HUDEP-2 (cell line): Measurements from ENCODE around the gene TAL2.

Experiments used
- DNase-seq, 76 experiments: peaks; one replicate each; lab custom pipeline; 2025; ENCODE audit not compliant: unreplicated experiment in 76 of 76; lab: John Stamatoyannopoulos, UW

Gene TAL2

DNA sequence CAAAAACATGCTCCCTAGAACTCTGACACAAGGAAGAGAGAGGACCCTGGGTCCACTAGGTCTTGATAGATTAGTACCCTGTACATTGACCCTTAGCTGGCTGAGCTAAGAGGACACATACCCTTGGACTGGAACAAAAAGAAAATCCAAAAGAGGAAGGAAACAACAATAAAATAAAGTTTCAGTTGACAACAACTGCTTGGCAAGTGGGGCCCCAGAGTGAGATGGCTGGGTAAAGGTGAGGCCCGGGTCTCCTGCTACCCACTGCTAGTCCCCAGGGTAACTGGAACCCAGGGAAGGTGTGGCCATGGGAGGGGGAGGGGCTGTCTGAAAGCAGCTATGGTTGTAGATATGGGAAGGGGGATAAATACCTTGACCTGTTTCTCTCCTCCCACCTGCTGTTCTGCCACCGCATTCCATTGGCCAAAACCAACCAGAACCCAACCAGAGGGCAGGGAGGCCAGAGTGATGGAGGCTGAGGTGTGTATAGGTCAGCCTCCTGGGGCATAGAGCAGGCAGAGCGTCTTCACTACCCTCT lies 11.7 kb downstream of the TAL2 start:
- DNase-seq: no peak

DNA sequence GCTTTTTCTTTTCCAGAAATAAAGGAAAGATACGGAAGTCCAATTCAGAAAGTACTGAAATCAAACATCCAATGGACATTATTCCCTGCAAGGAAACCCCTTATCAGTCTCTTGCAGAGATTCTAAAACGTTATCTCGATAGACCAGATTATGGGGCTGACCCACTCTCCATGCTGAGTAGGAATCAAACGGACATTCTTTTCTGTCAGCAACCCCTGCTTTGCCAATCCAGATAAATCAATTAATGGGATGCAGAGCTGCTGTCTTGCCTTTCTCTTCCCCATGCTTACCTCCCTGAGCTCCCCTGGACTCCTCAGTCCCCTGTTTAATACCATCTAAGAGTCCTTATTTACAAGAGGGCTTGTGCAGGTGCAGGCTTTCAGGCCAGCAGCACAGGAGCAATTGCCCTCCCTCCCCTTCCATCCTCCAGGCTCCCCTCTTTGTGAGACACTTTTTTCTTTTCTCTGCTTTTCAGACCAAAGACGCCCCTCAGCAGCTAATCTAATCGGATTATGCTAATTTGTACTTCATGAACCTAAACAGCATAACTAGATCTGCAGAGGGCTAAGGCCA lies 14.2 kb downstream of the TAL2 start:
- peak in 2 of 76 experiments; percentile 10 to 20 for DNase-seq

DNA sequence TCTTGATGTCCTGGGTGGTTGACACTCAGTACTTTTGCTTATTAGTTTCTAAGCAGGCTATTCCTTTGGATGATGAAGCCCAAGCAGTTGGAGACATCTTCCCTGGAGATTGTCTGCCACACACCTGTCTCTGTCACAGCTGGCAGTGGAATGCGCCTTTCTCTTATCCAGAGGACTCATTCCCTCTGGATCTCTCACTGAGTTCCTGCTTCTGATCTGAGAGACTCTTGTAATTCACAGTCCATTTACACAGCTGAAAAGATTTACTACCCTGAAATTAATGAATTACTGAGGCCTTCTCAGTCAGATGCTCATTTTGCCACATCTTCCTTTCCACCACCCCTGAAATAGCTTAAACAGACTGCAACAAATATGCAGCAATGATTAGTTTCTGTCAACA lies 15.9 kb downstream of the TAL2 start:
- no peak for DNase-seq

DNA sequence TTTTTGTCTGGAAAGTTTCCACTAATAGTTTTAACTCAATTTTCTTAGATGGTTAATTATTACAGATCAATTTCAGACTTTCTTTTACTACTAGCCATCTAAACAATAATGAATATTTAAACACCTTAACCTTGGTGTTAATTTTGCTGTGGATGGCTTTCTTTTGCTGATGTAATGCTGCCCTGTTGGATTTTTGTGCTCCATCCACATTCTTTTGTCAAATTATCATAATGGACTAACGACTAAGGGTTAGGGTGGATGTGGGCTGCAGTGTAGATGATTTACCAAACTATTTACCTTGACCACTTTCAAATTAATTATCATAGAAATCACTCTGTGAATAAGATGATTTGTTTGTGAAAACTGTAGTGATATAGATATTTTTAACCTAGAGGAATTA lies 16.5 kb downstream of the TAL2 start:
- DNase-seq: no peak

DNA sequence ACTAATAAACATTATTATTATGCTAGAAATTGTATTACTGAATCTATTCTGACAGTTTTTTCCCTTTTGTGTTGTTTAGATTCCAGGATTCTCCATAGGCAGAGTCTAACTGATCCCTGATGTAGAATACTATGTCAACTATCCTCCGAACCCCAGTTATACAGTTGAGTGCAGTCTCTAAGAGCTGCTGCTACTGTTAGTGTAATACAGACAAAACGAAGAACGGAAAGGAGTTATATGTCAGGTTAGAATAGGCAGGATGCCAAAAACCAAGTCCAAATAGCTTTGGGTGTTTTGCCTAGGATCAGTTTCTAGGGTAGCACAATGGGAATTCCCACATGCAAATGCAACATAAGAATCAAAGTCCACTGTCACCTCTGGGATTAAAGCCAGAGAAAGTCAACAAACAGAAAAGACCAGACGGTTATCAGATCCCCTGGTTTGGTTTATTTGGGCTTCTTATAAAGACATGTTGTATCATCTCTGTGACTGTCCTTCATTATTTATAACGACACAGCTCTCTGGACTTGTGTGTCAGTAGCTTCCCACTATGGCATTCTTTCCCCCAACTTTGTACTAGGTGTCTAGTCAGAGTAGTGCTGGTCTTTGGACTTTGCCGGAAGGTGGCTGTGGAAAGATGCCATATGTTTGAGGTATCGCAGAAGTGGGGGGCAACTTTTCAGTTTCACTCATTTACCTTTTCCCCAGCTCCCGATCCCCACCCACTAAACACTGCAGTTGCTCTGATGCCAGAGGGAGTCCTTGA lies 17.2 kb downstream of the TAL2 start:
- no peak for DNase-seq

DNA sequence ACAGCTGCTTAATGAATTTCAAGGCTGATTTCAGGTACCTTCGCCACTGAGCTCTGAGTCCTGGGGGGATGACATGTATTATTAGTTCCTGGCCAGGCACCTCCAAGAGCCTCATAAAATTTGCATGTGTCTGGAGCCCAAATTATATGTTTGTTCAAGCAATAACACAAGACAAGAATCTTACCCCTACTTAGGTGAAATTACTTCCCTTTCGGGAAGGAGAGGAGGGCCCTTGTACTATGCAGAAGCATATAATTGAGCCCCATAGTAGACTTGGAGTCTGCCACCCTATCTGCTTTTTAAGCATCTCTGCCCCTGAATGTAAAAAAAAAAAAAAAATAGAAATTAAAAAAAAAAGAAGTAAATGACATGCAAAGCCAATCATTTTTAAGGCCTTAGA lies 19.1 kb downstream of the TAL2 start:
- DNase-seq: no peak

DNA sequence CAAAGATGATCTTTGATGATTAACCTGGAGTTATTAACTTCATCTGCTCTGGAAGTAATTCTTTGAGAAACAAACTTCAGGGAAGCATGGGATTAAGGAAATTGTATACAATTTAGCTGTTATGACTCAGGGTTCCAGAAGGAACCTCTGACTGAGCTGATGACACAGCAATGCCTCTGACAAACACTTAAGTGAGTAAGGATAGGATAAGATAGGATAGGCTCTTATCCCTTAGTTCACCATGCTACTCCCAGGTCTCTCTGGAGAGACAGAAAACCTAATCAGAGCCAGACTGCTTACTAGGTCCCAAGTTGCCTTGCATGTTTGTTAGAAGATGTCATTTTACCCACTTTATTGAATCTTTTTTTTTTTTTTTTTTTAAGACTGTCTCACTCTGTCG lies 19.5 kb downstream of the TAL2 start:
- no peak for DNase-seq

DNA sequence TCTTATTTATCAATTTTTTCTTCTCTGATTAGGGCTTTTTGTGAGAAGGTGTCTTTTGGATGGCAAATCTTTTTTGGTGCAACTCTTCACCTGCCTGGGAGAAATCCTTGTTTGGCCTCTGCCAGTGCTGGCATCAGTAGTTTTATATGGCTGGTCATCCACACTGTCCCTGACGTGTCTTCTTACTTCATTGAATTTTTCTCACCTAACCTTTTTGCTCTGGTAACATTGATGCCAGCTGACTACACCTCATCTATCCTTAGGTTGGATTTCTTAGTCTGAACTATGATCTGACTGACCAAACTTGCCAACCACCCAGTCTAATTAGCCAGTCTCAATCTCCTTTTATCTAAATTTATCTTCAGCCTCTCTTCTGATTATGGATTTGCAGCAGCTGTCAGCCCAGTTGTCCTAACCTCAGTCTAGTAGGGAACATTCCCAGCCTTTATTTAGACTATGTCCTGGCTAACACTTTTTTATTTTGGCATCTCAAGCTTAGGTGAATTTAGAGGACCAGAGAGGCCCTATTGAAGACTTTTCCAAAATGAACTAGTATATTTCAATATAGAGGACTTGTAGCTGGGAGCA lies 21.5 kb downstream of the TAL2 start:
- DNase-seq: no peak

DNA sequence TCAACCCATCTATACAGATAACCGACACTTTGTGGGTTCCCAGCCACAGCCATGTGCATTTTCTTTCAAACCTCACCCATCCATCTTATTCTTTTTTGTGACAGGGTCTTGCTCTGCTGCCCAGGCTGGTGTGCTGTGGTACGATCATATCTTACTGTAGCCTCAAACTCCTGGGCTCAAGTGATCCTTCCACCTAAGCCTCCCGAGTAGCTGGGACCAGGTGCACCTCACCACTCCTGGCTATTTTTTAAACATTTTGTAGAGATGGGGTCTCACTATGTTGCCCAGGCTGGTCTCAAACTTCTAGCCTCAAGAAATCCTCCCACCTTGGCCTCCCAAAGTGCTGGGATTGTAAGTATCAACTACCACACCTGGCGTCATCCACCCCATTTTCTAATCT lies 24.7 kb downstream of the TAL2 start:
- DNase-seq: no peak

DNA sequence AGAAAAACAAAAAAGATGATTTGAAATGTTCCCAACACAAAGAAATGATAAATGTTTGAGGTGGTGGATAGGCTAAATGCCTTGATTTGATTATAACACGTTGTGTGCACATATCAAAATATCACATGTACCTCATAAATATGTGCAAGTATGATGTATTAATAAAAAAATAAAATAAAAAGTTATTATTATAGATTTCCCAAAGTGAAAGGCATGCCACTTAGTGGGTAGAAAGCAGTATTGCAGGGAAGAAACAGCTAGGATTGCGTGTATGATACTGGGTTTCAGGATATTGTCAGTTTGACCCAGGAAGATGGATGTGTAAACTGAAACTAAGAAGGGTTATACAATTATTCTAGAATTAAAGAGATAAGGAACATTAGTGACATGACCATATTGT lies 28.5 kb downstream of the TAL2 start:
- DNase-seq: no peak

DNA sequence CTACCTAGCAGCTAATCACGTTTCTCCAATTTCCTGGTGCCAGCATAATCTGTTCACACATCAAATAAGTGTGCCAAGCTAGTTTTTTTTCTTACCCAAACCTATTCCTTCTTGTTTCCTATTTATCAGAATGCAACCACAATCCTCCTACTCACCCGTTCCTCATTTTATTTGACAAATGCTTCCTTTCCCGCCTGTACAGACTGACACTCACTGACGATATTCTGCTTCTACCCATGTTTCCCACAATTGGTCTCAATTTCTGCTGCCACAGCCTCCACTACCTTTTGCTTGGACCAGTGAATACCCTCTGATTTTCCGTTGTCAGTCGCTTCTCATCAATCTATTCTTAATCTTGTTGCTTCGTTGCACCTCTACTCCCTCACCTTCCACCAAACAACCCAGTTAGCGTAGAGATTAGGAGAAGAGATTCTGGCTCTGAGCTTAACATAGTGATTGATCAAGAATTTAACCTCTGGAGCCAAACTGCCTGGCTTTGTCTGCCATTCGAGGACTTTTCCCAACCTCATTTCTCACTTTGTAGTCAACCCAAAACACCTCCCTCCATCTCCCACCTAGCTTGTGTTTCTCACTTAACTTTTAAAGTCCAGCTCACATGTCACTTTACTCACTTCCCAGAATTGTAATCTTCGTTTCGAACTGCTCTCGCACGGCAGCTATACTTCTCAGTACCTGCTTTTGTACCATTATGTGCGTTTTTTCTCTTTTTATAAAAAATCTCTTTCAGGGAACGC lies 31.4 kb downstream of the TAL2 start:
- peak in 2 of 76 experiments; percentile 17 to 21 for DNase-seq

DNA sequence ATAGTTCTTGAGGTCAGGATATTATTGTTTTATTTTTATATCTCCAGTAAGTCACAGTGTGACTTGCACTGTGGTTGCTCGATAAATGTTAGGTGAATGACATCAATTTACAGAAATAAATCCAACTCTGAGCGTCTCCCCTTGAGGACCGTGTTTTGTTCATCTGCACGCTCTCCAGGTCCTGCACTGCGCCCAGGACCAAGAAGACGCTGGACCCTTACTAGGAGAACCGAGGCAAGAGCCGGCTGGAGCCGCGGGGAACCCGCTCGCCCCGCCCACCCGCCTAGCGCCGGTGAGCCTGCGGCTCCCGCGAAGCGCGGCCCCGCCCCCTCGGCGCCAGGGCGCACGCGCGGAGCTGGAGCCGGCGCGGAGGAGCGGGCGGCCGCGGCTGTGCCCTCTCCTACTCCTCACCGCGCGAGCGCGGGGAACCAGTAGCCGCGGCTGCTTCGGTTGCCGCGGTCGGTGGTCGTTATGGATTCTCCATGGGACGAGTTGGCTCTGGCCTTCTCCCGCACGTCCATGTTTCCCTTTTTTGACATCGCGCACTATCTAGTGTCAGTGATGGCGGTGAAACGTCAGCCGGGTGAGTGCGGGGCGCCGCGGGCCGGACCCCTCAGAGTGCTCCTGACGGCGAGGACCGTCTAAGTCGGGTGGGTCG lies 32.1 kb downstream of the TAL2 start, which contains the start of gene TMEM38B:
Gene TMEM38B, plus strand, starts transcription at position 352 of the 658 bp plus-strand sequence. Its CDS starts 120 bp downstream, at position 472.
- peak in 64 of 76 experiments; percentile 2 to 79 (median 54) for DNase-seq

DNA sequence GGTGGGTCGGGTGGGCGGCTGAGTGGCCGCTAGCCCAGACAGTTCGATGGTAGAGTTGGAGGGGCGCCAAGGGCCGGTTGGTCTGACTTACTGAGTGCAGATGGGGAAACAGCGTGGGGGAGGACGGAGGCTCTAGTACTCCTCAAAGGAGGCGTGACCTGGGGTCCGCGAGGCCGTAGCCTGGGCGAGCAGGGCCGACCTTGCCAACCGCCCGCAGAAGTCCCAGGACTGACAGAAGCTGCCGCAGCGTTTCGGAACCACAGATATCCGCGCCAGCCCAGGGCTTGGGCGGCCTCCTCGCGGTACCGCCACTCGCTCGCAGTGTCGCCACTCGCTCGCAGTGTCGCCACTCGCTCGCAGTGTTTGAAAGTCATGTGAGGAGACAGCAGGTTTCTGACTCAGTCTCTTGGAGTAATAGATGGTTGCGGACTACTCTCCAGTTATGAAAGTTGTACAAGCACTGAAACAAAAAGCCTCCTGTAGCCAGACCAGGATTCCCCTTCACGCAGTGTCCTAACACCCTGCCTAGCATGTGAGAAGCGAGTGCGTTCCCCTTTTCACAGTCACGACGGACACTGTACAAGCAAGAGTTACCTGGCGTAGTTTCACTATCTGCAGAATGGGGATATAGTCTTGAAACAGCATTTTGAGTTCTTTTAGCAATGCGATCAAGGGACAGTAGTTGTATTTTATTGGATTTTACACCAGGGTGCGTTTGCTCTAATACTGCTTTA lies 32.8 kb downstream of the TAL2 start:
- peak in 63 of 76 experiments; percentile 5 to 76 (median 48) for DNase-seq

DNA sequence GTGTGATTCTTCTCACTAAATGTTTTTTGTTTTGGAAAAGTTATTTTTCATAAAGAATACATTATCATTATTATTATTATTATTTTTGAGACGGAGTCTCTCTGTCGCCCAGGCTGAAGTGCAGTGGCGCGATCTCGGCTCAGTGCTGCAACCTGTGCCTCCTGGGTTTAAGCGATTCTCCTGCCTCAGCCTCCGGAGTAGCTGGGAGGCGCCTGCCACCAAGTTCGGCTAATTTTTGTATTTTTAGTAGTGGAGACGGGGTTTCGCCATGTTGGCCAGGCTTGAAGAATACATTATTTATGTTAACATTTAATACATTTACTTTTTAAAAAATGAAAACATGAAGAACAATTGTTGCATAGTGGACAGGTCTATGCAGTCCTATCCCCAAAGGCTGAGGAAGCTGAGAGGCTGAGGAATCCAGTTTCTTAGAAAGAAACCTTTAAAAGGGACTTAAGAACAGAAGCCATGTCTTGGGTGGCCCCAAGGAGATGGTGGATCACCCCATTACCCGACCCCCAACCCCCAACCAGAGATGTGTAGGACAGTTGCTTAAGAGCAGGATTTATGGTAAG lies 34.0 kb downstream of the TAL2 start:
- DNase-seq: no peak

DNA sequence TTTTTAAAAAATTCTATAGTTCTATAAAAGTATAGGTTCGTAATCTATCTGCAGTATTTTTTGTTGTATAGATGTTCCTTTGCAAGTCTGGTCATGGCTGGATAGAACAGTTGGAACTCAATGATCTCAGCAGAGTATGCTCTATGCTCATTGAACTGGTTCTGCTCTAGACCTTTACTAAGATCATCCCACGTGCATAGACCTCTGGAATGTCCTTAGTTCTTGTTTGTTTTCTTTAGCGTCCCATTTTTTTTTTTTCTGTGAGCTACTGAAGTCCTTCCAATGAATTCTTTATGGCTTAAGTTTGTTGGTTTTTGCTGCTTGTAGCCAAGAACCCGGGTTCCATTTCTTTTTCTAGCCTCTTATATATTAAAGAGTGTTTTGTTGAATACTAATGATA lies 35.6 kb downstream of the TAL2 start:
- DNase-seq: no peak

DNA sequence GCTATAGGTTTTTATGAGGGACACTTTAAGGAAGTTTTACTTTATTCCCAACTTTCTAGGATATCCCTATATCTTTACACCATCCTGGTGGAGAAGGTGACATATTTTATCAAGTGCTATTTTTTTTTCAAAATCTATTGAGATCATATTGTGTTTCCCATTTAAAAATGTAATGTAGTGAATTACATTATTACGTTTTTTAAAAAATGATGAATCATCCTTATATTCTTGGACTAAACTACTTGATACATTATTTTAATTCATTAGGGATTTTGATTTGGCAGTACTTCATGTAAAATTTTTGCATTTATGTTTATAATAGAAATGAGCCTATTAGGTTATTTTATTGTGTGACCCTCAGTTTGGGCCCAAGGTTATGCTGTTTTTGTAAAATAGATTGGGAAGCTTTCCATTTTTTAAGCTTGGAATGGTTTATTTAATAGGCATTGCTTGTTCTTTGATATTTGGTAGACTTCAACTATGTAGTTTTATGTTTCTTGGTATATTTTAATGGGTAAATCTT lies 36.2 kb downstream of the TAL2 start:
- no peak for DNase-seq

DNA sequence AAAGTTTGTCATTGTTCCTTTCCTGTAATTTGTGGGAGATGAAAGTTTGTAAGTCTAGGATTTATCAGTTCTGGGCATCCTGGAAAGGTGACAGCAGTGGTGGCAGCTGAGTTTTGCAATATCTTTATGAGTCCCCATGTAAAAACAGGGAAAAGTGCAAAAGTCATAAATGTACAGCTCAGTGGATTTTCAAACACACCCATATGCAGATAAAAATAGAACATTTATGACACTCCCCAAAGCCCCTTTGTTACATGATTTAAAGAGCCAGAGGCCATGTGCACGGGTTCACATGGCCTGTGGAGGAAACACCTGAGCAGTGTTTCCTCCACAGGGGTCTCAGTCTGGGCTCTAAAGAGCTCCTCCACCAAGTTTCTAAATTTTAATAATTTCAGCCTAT lies 38.4 kb downstream of the TAL2 start:
- no peak for DNase-seq

DNA sequence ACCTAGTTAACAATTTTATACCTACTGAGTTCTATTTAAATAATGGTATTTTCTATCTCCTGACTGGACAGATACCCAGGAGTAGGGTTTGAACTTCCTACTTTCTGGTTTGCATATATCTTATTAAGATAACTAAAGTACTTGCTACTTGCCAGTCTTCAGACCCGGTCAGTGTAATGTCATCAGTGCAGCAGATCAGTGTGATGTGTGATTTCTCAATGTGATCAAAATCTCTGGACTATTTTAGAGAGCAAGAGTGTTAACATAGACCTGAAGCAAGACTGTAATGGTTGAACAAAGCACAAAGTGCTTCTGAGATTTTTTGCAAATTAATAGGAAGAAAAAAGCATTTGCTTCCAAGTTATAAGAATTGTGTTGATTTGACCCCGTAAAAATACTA lies 38.9 kb downstream of the TAL2 start:
- DNase-seq: no peak

DNA sequence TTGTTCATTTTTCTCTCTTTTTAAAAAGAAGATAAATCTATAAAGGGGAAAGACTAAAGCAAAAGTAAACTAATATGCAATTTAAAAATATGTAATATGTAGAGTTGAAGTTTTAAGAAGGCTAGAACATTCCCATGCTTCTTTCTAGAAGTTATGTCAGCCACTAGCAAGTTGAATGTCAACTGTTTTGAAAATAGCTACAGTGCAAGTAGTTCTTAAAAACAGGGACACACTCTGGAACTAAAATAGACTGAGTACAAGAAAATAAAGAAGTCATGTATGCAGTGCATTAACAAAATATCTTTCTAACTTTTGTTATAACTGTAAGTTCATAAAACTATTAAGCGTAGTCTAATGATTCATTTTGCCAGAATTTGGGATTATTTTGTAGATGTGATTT lies 40.0 kb downstream of the TAL2 start:
- DNase-seq: no peak
